GM19463 (cell line): ENCODE data around the gene TRAPPC14.
"Not testable (repeated sequence)": the region's sequence is repeated elsewhere in the genome, so short reads cannot be mapped to it uniquely, and the experiment has no call there.

Experiments
- ATAC-seq: cut with Tn5 transposase; IDR thresholded peaks from one replicate; pipeline ENCODE4 v1.9.1; 2021; ENCODE audit warnings: mild to moderate bottlenecking, moderate library complexity; ENCODE audit not compliant: unreplicated experiment

TRAPPC14 gene

GRCh38 chr7:100158229-100159098, at the start of gene TRAPPC14:
Gene TRAPPC14 (minus strand): TSS chr7:100158723. CDS start chr7:100158499, 224 bp downstream.
- peak; percentile 95 for ATAC-seq

GRCh38 chr7:100204454-100204853, 45.9 kb upstream of the TRAPPC14 start:
- ATAC-seq, result no peak

GRCh38 chr7:100200693-100201092, 42.2 kb upstream of the TRAPPC14 start:
- no peak for ATAC-seq

GRCh38 chr7:100198266-100198665, 39.7 kb upstream of the TRAPPC14 start:
- ATAC-seq, result no peak

- ATAC-seq, result not testable (repeated sequence)
These were observed 37.4 kb upstream of the TRAPPC14 start for GRCh38 chr7:100195901-100196322.

GRCh38 chr7:100195222-100195621, 36.7 kb upstream of the TRAPPC14 start:
- no peak for ATAC-seq

- no peak for ATAC-seq
These were observed 34.4 kb upstream of the TRAPPC14 start for GRCh38 chr7:100192969-100193368.

GRCh38 chr7:100192281-100192862, 33.8 kb upstream of the TRAPPC14 start:
- ATAC-seq, result not testable (repeated sequence)

- no peak for ATAC-seq
These were observed 33.3 kb upstream of the TRAPPC14 start for GRCh38 chr7:100191775-100192174.

GRCh38 chr7:100190048-100190711, 31.7 kb upstream of the TRAPPC14 start:
- no peak for ATAC-seq

- no peak for ATAC-seq
These were observed 30.5 kb upstream of the TRAPPC14 start for GRCh38 chr7:100189061-100189460.

- no peak for ATAC-seq
These were observed 27.2 kb upstream of the TRAPPC14 start for GRCh38 chr7:100185726-100186125.

- not testable (repeated sequence) for ATAC-seq
These were observed 24.6 kb upstream of the TRAPPC14 start for GRCh38 chr7:100183090-100183489.

GRCh38 chr7:100182616-100183015, 24.1 kb upstream of the TRAPPC14 start:
- ATAC-seq, result not testable (repeated sequence)

GRCh38 chr7:100180084-100180483, 21.6 kb upstream of the TRAPPC14 start:
- not testable (repeated sequence) for ATAC-seq

GRCh38 chr7:100177045-100178001, 18.8 kb upstream of the TRAPPC14 start, which contains the start of the genes GPC2 and STAG3:
Gene GPC2 (minus strand): TSS chr7:100177381. CDS start chr7:100177199, 182 bp downstream.
Gene STAG3 (plus strand): TSS chr7:100177918. CDS start chr7:100180557, 2,639 bp downstream.
- peak; percentile 95 for ATAC-seq

- ATAC-seq, result no peak
These were observed 17.8 kb upstream of the TRAPPC14 start for GRCh38 chr7:100176096-100177044.

- ATAC-seq, result no peak
These were observed 16.9 kb upstream of the TRAPPC14 start for GRCh38 chr7:100175296-100175935.

GRCh38 chr7:100174582-100174981, 16.1 kb upstream of the TRAPPC14 start:
- ATAC-seq, result no peak
